Measurements from ENCODE around the gene NUTF2. TPM values are rescaled to one million over a fixed set of nuclear protein-coding genes. Genes with fewer than 3 reads are reported as not detected.
"Not testable (repeated sequence)": the region's sequence is repeated elsewhere in the genome, so short reads cannot be mapped to it uniquely, and the experiment has no call there.

NUTF2 gene
- total and polyA plus RNA-seq, 4 experiments from 2014 or later: 41.2 to 128 (median 86.7) TPM

DNA sequence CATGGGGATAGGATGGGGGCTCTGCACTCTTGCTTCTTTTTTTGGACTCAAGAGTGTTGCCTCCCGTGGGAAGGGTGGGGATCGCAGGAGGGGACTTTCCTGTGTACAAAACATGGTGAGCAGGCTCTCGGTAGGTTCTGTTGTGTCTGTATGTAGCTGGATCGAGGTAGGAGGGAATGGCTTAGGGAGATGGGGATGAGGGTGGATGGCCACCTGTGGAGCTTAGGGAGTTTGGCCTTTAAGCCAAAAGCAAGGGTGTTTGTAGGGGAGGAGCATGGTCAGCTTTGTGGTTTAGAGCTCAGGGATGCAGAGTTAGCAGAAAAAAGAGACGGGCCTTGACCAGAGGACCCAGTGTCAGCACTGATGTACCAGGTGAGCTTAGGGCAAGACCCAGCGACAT is 15.1 kb downstream of the NUTF2 start:
- Mint-ChIP-seq H3K9me3 (no peaks in the 10 kb centered on the region), H3K27ac (peak overlapping the region in 3 of 7 donors; percentile 35 to 72 (median 47)), H3K36me3 (peaks cover 5 to 24% of the 10 kb centered on the region in 2 donors), H3K27me3 (no peaks in the 10 kb centered on the region), H3K4me1 (peaks cover 17 to 38% (median 26%) of the 10 kb centered on the region in 4 donors), H3K4me3 (no peak overlapping the region)
- no peak for DNase-seq
- no peak overlapping the region for H3K27ac ChIP-seq (ENCODE audit: low read depth, low read length)
- no peaks in the 10 kb centered on the region for H3K27me3 ChIP-seq (ENCODE audit: insufficient read depth, low read length)
- H3K36me3 ChIP-seq (ENCODE audit: insufficient read depth, low read length): peaks cover 14% of the 10 kb centered on the region
- ChIA-PET CTCF (ENCODE audit: partially characterized antibody) (interaction anchor here (0.7 to 5.8 kb wide), 4 partner anchors 12 to 46 kb away, joined by 3 to 46 read pairs (median 4); no protein-coding TSS in a partner anchor), POLR2A (ENCODE audit: partially characterized antibody) (no interaction called here)
- no peaks in the 10 kb centered on the region for H3K9me3 ChIP-seq (ENCODE audit: control insufficient read depth in 1 of 2, low read length in 2 of 2)
- H3K4me1 ChIP-seq (ENCODE audit: insufficient read depth, low read length): peaks cover 20% of the 10 kb centered on the region
- intact Hi-C loops (cut with micrococcal nuclease): no loop called here
- H3K4me3 ChIP-seq (ENCODE audit: low read length in 2 of 2): no peak overlapping the region

DNA sequence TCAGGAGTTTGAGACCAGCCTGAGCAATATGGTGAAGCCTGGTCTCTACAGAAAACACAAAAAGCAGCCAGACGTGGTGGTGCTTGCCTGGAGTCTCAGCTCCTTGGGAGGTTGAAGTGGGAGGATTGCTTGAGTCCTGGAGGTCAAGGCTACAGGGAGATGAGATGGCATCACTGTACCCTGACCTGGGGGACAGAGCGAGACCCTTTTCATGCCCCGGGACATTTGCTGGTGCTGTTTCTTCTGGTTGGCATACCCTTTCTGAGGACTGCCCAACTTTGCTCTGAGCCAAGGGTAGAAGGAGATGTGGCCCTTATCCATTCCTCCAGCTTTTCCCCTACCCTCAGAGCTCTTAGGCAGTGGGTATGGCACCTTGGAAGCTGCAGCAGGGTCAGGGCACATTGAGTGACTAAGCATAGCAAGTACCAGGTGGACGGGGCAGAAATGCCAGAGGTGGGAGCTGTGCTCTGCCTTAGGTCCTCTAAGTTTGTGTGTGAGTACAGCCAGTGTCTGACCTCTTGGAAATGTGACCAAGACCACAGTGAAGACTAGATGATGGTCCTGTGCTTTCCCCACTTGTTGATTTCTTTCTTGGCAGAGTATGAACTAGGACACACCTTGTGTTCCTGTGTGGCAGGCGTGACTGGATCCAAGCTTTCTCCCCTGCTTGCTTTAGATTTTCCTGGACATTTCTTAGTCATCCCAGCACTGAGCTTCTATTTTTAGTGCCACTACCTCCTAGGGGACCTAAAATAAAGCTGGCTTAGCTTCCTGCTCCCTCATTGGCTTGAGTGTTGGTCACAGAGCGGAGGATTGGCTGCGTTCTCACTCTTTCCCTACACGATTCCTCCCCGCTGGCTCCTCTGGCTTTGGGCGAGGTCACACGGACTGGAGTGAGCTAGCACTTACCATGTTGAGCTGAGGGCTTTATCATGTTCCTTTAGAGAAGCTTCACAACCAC is 16.2 kb downstream of the NUTF2 start:
- Histone ChIP-seq H3K27ac (ENCODE audit: low read depth, low read length) (no peak overlapping the region), H3K9me3 (ENCODE audit: control insufficient read depth in 1 of 2, low read length in 2 of 2) (no peaks in the 10 kb centered on the region), H3K4me3 (ENCODE audit: low read length in 2 of 2) (no peak overlapping the region), H3K36me3 (ENCODE audit: insufficient read depth, low read length) (peaks cover 19% of the 10 kb centered on the region), H3K27me3 (ENCODE audit: insufficient read depth, low read length) (no peaks in the 10 kb centered on the region), H3K4me1 (ENCODE audit: insufficient read depth, low read length) (peaks cover 10% of the 10 kb centered on the region)
- H3K9me3 Mint-ChIP-seq: no peaks in the 10 kb centered on the region
- no peaks in the 10 kb centered on the region for H3K27me3 Mint-ChIP-seq
- ChIA-PET POLR2A (ENCODE audit: partially characterized antibody) (interaction anchor here (0.6 kb wide), 1 partner anchor 143 kb away, joined by 3 read pairs; no protein-coding TSS in a partner anchor), CTCF (ENCODE audit: partially characterized antibody) (interaction anchor here (0.7 to 5.8 kb wide), 8 partner anchors 13 to 340 kb away, joined by 3 to 46 read pairs (median 4); no protein-coding TSS in a partner anchor)
- peaks cover 5 to 25% of the 10 kb centered on the region in 2 donors for H3K36me3 Mint-ChIP-seq
- no peak for DNase-seq
- H3K4me1 Mint-ChIP-seq: peaks cover 8 to 28% (median 16%) of the 10 kb centered on the region in 4 donors
- intact Hi-C loops (cut with micrococcal nuclease): no loop called here
- H3K27ac Mint-ChIP-seq: peak overlapping the region in 4 of 7 donors; percentile 29 to 72 (median 62)
- no peak overlapping the region for H3K4me3 Mint-ChIP-seq

DNA sequence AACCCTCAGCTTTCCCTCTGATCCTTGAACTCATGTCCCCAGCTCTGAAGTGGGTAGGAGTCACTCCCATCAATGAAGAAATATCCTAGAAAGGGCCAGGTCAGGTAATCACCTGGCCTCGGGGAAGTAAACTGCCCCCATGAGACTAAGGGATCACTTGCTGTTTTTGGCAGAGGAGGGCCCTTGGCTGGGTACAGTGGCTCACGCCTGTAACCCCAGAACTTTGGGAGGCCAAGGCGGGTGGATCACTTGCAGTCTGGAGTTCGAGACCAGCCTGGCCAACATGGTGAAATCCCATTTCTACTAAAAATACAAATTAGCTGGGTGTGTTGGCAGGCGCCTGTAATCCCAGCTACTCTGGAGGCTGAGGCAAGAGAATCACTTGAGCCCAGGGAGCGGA is 17.3 kb downstream of the NUTF2 start:
- POLR2A ChIA-PET (ENCODE audit: partially characterized antibody): interaction anchor here (0.6 kb wide), 1 partner anchor 9 kb away, joined by 3 read pairs; the partner anchor contains the start of gene EDC4
- intact Hi-C loops (cut with micrococcal nuclease): not testable (repeated sequence)

DNA sequence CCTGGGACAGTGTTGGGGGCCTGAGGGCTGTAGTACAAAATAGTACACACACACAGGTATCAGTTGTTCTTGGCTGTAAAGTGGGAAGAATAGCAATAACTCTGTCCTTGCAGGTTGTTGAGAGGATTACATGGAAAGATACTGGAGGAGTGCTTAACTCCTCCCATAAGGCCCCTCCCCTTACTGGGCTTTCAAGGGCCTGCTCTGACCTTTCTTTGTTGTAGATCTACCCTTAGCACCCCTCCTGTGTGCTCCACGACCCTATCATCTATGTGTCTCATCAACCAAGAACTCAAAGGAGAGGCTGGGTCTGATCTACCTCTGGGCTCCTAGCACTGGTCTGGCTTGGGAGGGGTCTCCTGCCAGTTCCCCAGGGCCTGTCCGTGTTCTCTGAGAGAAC is 17.9 kb downstream of the NUTF2 start:
- no peaks in the 10 kb centered on the region for H3K27me3 ChIP-seq (ENCODE audit: insufficient read depth, low read length)
- intact Hi-C loops (cut with micrococcal nuclease): no loop called here
- H3K9me3 ChIP-seq (ENCODE audit: control insufficient read depth in 1 of 2, low read length in 2 of 2): no peaks in the 10 kb centered on the region
- Mint-ChIP-seq H3K4me3 (no peak overlapping the region), H3K27ac (peak overlapping the region in 3 of 7 donors; percentile 30 to 52 (median 41)), H3K4me1 (peaks cover 5 to 15% (median 8%) of the 10 kb centered on the region in 4 donors), H3K9me3 (no peaks in the 10 kb centered on the region), H3K36me3 (peaks cover 5 to 26% of the 10 kb centered on the region in 2 donors), H3K27me3 (no peaks in the 10 kb centered on the region)
- POLR2A ChIA-PET (ENCODE audit: partially characterized antibody): interaction anchor here (0.6 kb wide), 1 partner anchor 9 kb away, joined by 3 read pairs; the partner anchor contains the start of gene EDC4
- H3K36me3 ChIP-seq (ENCODE audit: insufficient read depth, low read length): peaks cover 19% of the 10 kb centered on the region
- H3K4me3 ChIP-seq (ENCODE audit: low read length in 2 of 2): no peak overlapping the region
- CTCF ChIA-PET (ENCODE audit: partially characterized antibody): interaction anchor here (1.3 to 5.8 kb wide), 2 partner anchors 49 to 343 kb away, joined by 4 to 46 read pairs; no protein-coding TSS in a partner anchor
- no peak for DNase-seq
- H3K4me1 ChIP-seq (ENCODE audit: insufficient read depth, low read length): no peaks in the 10 kb centered on the region
- H3K27ac ChIP-seq (ENCODE audit: low read depth, low read length): no peak overlapping the region

More for the DNA sequence above, 17.3 kb downstream of the NUTF2 start:
- not testable (repeated sequence) for H3K9me3 Mint-ChIP-seq; H3K27ac Mint-ChIP-seq; H3K27me3 ChIP-seq (ENCODE audit: insufficient read depth, low read length); H3K4me3 ChIP-seq (ENCODE audit: low read length in 2 of 2); H3K4me1 ChIP-seq (ENCODE audit: insufficient read depth, low read length); H3K9me3 ChIP-seq (ENCODE audit: control insufficient read depth in 1 of 2, low read length in 2 of 2); DNase-seq; H3K27ac ChIP-seq (ENCODE audit: low read depth, low read length); H3K4me3 Mint-ChIP-seq; H3K27me3 Mint-ChIP-seq
- CTCF ChIA-PET (ENCODE audit: partially characterized antibody): interaction anchor here (0.8 to 5.8 kb wide), 4 partner anchors 14 to 65 kb away, joined by 3 to 46 read pairs (median 4); no protein-coding TSS in a partner anchor
- H3K4me1 Mint-ChIP-seq: peaks cover 5 to 17% (median 8%) of the 10 kb centered on the region in 4 donors
- H3K36me3 Mint-ChIP-seq: peaks cover 5 to 26% of the 10 kb centered on the region in 2 donors
- H3K36me3 ChIP-seq (ENCODE audit: insufficient read depth, low read length): peaks cover 19% of the 10 kb centered on the region

DNA sequence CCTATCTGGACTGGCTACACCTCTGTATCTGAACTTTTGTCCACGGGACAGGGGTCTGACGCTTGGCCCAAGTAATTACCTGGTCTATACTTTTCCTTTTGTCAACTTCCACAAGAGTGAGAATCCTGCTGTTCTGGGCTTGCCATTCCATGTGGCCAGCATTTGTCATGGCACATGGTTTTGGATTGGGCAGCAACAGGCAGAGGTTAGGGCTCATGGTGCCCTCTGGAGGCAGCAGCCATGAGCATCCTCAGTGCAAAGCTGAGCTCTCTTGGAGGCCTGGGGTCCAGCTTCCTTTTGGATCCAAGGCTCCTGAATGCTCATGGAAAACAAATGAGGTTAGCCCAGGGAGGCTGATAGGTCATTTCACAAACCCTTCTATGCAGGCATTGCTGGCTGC is 18.6 kb downstream of the NUTF2 start:
- Mint-ChIP-seq H3K27me3 (no peaks in the 10 kb centered on the region), H3K27ac (peak overlapping the region in 2 of 7 donors; percentile 30 to 59), H3K4me1 (peaks cover 5 to 15% (median 9%) of the 10 kb centered on the region in 4 donors), H3K36me3 (peaks cover 6 to 31% of the 10 kb centered on the region in 2 donors), H3K9me3 (no peaks in the 10 kb centered on the region), H3K4me3 (no peak overlapping the region)
- no peak for DNase-seq
- no peaks in the 10 kb centered on the region for H3K27me3 ChIP-seq (ENCODE audit: insufficient read depth, low read length)
- H3K4me1 ChIP-seq (ENCODE audit: insufficient read depth, low read length): no peaks in the 10 kb centered on the region
- no peaks in the 10 kb centered on the region for H3K9me3 ChIP-seq (ENCODE audit: control insufficient read depth in 1 of 2, low read length in 2 of 2)
- H3K4me3 ChIP-seq (ENCODE audit: low read length in 2 of 2): no peak overlapping the region
- CTCF ChIA-PET (ENCODE audit: partially characterized antibody): interaction anchor here (0.5 to 5.8 kb wide), 8 partner anchors 9 to 344 kb away, joined by 3 to 46 read pairs (median 4); no protein-coding TSS in a partner anchor
- peaks cover 26% of the 10 kb centered on the region for H3K36me3 ChIP-seq (ENCODE audit: insufficient read depth, low read length)
- intact Hi-C loops (cut with micrococcal nuclease): loop anchor here (1.0 kb wide), 1 partner anchor 49 kb away; no protein-coding TSS in a partner anchor
- no peak overlapping the region for H3K27ac ChIP-seq (ENCODE audit: low read depth, low read length)
- POLR2A ChIA-PET (ENCODE audit: partially characterized antibody): interaction anchor here (0.8 kb wide), 1 partner anchor 18 kb away, joined by 3 read pairs; the partner anchor contains the start of gene CENPT

DNA sequence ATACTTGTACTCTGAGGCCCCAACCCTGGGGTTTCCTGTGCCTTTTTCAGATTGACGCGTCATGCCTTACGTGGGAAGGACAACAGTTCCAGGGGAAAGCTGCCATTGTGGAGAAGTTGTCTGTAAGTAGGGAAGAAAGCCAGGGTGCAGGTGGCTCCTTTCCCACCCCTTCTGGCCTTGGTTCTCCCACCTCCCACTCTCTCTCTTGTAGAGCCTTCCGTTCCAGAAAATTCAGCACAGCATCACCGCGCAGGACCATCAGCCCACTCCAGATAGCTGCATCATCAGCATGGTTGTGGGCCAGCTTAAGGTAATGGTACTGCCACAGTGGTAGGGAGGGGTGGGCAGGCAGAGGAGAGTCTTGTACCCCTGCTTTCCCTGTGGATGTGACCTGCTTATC is 21.6 kb downstream of the NUTF2 start:
- no peaks in the 10 kb centered on the region for H3K9me3 ChIP-seq (ENCODE audit: control insufficient read depth in 1 of 2, low read length in 2 of 2)
- Mint-ChIP-seq H3K4me1 (peaks cover 5 to 18% (median 7%) of the 10 kb centered on the region in 4 donors), H3K36me3 (peaks cover 13 to 37% of the 10 kb centered on the region in 2 donors), H3K27ac (no peak overlapping the region), H3K27me3 (no peaks in the 10 kb centered on the region), H3K4me3 (no peak overlapping the region), H3K9me3 (no peaks in the 10 kb centered on the region)
- intact Hi-C loops (cut with micrococcal nuclease): no loop called here
- H3K27me3 ChIP-seq (ENCODE audit: insufficient read depth, low read length): no peaks in the 10 kb centered on the region
- DNase-seq: no peak
- H3K36me3 ChIP-seq (ENCODE audit: insufficient read depth, low read length): peaks cover 14% of the 10 kb centered on the region
- CTCF ChIA-PET (ENCODE audit: partially characterized antibody): interaction anchor here (1.9 to 3.1 kb wide), 2 partner anchors 15 to 52 kb away, joined by 5 to 15 read pairs; no protein-coding TSS in a partner anchor
- POLR2A ChIA-PET (ENCODE audit: partially characterized antibody): no interaction called here
- no peak overlapping the region for H3K4me3 ChIP-seq (ENCODE audit: low read length in 2 of 2)
- no peak overlapping the region for H3K27ac ChIP-seq (ENCODE audit: low read depth, low read length)
- H3K4me1 ChIP-seq (ENCODE audit: insufficient read depth, low read length): peaks cover 6% of the 10 kb centered on the region
